Lung (tissue), 12 donors: ENCODE data around the gene ASIP. TPM values are rescaled to one million over a fixed set of nuclear protein-coding genes. Genes with fewer than 3 reads are reported as not detected.

Experiments used
- ATAC-seq: fragments of 200-7000 bp; cut with Tn5 transposase; one replicate; pipeline ENCODE4 v1.9.1; 2020; ENCODE audit warnings: moderate number of reproducible peaks; ENCODE audit not compliant: insufficient read depth, low FRiP score
- DNase-seq, 3 donors: peaks; one replicate each; pipeline ENCODE4 v3.0.0-alpha.2; 2013 to 2017
- H3K27ac ChIP-seq, 2 donors: one replicate each; pipeline ENCODE4 v1.5.1; 2013; ENCODE audit warnings: mild to moderate bottlenecking in 2 of 2, moderate library complexity in 2 of 2, control low read depth in 1 of 2, inconsistent platforms in 1 of 2, low read depth in 1 of 2, low read length in 1 of 2
- H3K27me3 ChIP-seq, 3 donors: one replicate each; pipeline ENCODE4 v1.5.1; 2013; ENCODE audit warnings: low read length in 2 of 3; ENCODE audit not compliant: control insufficient read depth in 3 of 3, insufficient read depth in 3 of 3
- H3K36me3 ChIP-seq, 4 donors: one replicate each; pipeline ENCODE4 v1.5.1; 2013; ENCODE audit warnings: low read length in 4 of 4, mild to moderate bottlenecking in 1 of 4, moderate library complexity in 1 of 4; ENCODE audit not compliant: control insufficient read depth in 4 of 4, insufficient read depth in 4 of 4
- H3K4me1 ChIP-seq, 5 donors: one replicate each; pipeline ENCODE4 v1.5.1; 2013; ENCODE audit warnings: low read length in 5 of 5, mild to moderate bottlenecking in 2 of 5, moderate library complexity in 1 of 5; ENCODE audit not compliant: control insufficient read depth in 5 of 5, insufficient read depth in 5 of 5
- H3K4me3 ChIP-seq: one replicate; pipeline ENCODE4 v1.5.1; 2013; ENCODE audit warnings: mild to moderate bottlenecking, control low read depth, moderate library complexity
- H3K9ac ChIP-seq, 2 donors: one replicate each; pipeline ENCODE4 v1.5.1; 2013; ENCODE audit warnings: low read length in 2 of 2, control low read depth in 1 of 2; ENCODE audit not compliant: insufficient read depth in 1 of 2
- H3K9me3 ChIP-seq, 4 donors: one replicate each; pipeline ENCODE4 v1.5.1; 2013; ENCODE audit warnings: low read length in 3 of 4, mild to moderate bottlenecking in 1 of 4, moderate library complexity in 1 of 4; ENCODE audit not compliant: control insufficient read depth in 4 of 4, insufficient read depth in 3 of 4
- CTCF ChIP-seq: IDR thresholded peaks from 2 replicates; pipeline ENCODE4 v1.5.1; 2012; ENCODE audit warnings: mild to moderate bottlenecking; ENCODE audit errors: control extremely low read depth, extremely low read depth
- WGBS, 2 donors: extraction: QIAGEN DNeasy Blood & Tissue Kit; methylation state at CpG; one replicate each; pipeline ENCODE4 v1.1.7; 2013; 5-methylcytosine and 5-hydroxymethylcytosine counted together
- polyA plus RNA-seq, 2 donors: library from polyadenylated mRNA; stranded (reverse); fragments of 200-250 nt; gene quantifications; one replicate each; pipeline ENCODE4 v1.2.1, GENCODE V29; 2013
- total RNA-seq, 2 donors: library from RNA; depleted of rRNA in 1 of 2; stranded (reverse); fragments of >200 nt in 1 of 2; gene quantifications; one replicate each; pipeline ENCODE4 v1.2.1, GENCODE V29; 2014 to 2021
- donor health status: control.
- donor health status: control.
- donor health status: Bipolar disorder and iron deficiency.
- donor health status: healthy.
- donor health status: DM: yes; HTN: yes; CAD: no.

The ASIP gene
- total and polyA plus RNA-seq, 4 donors = 0.15 to 0.87 TPM; not detected in 2

GRCh38 chr20:34312024-34312460, 70.8 kb downstream of the ASIP start:
- peaks cover 0 to 11% (median 2%) of the 10 kb centered on the region in 5 donors for H3K4me1 ChIP-seq
- WGBS, 2 donors = 10 to 16% methylated on average over 11 of the region's 11 CpGs
- H3K4me3 ChIP-seq = no peak overlapping the region
- no peaks in the 10 kb centered on the region for H3K9me3 ChIP-seq
- no peak for DNase-seq
- H3K9ac ChIP-seq = no peak overlapping the region
- no peak overlapping the region for H3K27ac ChIP-seq
- ATAC-seq = no peak
- H3K27me3 ChIP-seq = peaks cover 0 to 6% (median 4%) of the 10 kb centered on the region in 3 donors
- no peaks in the 10 kb centered on the region for H3K36me3 ChIP-seq
- no peak for TF ChIP-seq CTCF

GRCh38 chr20:34312544-34313217, 71.5 kb downstream of the ASIP start:
- peaks cover 0 to 6% (median 4%) of the 10 kb centered on the region in 3 donors for H3K27me3 ChIP-seq
- TF ChIP-seq CTCF = peak; percentile 100
- no peak overlapping the region for H3K27ac ChIP-seq

GRCh38 chr20:34315236-34315635, 74.0 kb downstream of the ASIP start:
- peaks cover 0 to 11% (median 2%) of the 10 kb centered on the region in 5 donors for H3K4me1 ChIP-seq
- no peak overlapping the region for H3K27ac ChIP-seq
- no peaks in the 10 kb centered on the region for H3K9me3 ChIP-seq
- DNase-seq = no peak
- H3K9ac ChIP-seq = no peak overlapping the region
- ATAC-seq = no peak
- H3K4me3 ChIP-seq = no peak overlapping the region
- TF ChIP-seq CTCF = no peak
- H3K27me3 ChIP-seq = peaks cover 0 to 6% (median 4%) of the 10 kb centered on the region in 3 donors
- H3K36me3 ChIP-seq = no peaks in the 10 kb centered on the region
- WGBS, 2 donors = 84 to 88% methylated on average over 3 of the region's 3 CpGs

More at GRCh38 chr20:34312544-34313217, 71.5 kb downstream of the ASIP start:
- 10% methylated on average over 14 of the region's 14 CpGs for WGBS, 2 donors
- peaks cover 0 to 11% (median 2%) of the 10 kb centered on the region in 5 donors for H3K4me1 ChIP-seq
- H3K9ac ChIP-seq = no peak overlapping the region
- DNase-seq = peak; percentile 88 to 89 (median 88)
- peak; percentile 97 for ATAC-seq
- no peaks in the 10 kb centered on the region for H3K36me3 ChIP-seq
- H3K4me3 ChIP-seq = no peak overlapping the region
- H3K9me3 ChIP-seq = no peaks in the 10 kb centered on the region
